GM19328 (cell line): Measurements from ENCODE around the gene RGS9BP.
"Not testable (repeated sequence)": the region's sequence is repeated elsewhere in the genome, so short reads cannot be mapped to it uniquely, and the experiment has no call there.

Experiments
- ATAC-seq: cut with Tn5 transposase; IDR thresholded peaks from one replicate; pipeline ENCODE4 v1.9.1; 2021; ENCODE audit warnings: mild to moderate bottlenecking, moderate library complexity; ENCODE audit not compliant: unreplicated experiment

Gene RGS9BP

DNA sequence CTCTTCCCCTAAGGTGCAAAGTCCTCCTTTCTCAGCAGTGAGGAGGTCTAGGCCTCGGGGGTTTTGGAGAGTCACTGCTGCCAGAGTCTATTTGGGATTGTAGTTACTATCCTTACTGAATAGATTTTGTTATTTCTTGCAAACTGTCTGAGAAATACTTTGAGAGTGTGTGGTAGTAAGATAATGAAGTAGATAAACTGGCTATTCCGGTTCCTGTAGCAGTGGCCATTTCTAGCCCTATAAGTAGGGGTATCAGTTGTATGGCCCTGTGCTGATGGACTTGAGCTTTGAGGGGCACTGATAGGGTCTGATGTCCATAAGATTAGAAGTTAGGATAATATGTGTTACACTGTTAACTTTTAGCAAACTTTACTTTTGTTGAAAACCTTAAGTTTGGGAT lies 18.7 kb downstream of the RGS9BP start:
- not testable (repeated sequence) for ATAC-seq

GRCh38 chr19:32694851-32695250 lies 19.2 kb downstream of the RGS9BP start:
- ATAC-seq = not testable (repeated sequence)

DNA sequence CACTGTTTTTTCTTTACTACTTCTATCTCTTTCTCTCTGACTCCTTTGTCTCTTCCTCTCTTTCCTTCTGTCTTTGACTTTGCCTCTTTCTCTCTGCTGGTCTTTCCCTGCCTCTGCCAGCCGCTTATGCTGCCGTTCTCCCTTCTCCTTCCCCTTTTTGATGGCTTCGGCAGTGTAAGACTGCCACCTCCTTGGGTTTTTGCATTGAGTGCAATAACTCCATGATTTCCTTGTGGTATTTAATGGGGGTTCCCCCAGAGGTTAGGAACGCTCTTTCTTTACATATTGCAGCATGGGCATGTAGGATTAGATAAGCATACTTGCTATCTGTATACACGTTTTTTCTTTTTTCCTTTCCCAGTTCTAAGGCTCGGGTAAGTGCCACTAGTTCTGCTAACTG lies 19.9 kb downstream of the RGS9BP start:
- ATAC-seq = not testable (repeated sequence)

GRCh38 chr19:32696771-32697170 lies 21.1 kb downstream of the RGS9BP start:
- not testable (repeated sequence) for ATAC-seq

- ATAC-seq = not testable (repeated sequence)
These were observed 24.5 kb downstream of the RGS9BP start for GRCh38 chr19:32700129-32700528.

- no peak for ATAC-seq
These were observed 26.4 kb downstream of the RGS9BP start for GRCh38 chr19:32702010-32702409.

- ATAC-seq = not testable (repeated sequence)
These were observed 28.4 kb downstream of the RGS9BP start for GRCh38 chr19:32704006-32704405.

GRCh38 chr19:32708457-32708856 lies 32.8 kb downstream of the RGS9BP start:
- no peak for ATAC-seq

DNA sequence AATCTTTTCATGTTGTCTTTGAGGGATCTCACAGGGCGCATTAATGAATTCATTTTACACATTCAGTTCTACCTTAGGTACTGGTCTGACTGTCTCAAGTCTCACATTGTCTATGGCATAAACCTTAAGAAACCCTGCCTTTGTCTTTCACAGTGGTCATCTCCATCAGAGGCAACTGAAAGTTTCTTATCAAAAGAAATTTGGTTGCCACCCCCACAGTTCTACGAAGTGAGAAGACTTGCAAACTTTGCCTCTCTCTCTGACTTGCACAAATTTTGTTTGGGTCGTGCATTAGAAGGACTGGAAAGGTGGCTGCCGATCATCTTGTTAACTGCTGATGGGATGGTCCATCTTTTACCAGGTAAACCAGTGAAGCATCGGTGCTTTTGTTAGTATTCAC lies 33.4 kb downstream of the RGS9BP start:
- ATAC-seq = no peak

DNA sequence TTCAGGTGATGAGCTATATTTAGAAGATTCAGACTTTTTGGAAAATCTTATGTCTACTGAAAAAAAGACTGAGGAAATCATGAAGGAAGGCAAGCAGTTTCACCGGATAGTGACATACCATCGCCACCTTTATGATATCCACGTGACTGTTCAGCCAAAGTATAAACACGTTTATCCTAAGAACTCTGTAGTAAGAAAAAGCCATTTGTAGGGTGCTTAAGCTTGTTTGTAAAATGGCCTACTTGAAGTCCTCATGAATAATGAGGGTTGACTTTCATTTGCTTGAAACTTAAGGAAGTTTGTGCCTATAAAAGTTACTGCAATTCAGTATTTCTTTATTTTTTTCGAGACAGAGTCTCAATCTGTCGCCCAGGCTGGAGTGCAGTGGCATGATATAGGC lies 36.1 kb downstream of the RGS9BP start:
- ATAC-seq = no peak

- not testable (repeated sequence) for ATAC-seq
These were observed 40.6 kb downstream of the RGS9BP start for GRCh38 chr19:32716203-32716602.

DNA sequence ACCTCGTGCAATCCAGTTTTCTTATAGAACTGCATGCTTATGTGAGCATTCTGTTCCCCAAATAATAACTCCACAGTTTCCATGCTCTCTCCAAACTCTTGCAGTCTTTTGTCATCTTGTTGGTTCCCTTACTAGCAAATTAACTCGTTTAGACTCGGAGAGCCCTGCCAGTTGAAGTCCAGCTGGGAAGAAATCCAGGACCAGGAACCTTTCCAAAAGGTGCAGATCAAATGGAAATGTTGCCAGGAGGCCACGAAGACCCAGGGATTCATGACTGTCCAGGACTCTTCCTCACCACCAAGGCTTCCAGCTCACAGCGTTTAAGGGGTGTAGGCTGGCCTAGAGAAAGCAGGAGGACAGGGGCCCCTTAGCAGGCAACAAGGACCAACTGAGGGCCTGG lies 41.8 kb downstream of the RGS9BP start:
- no peak for ATAC-seq

- no peak for ATAC-seq
These were observed 42.6 kb downstream of the RGS9BP start for GRCh38 chr19:32718286-32718685.

- no peak for ATAC-seq
These were observed 44.0 kb downstream of the RGS9BP start, which contains the start of gene TDRD12 for GRCh38 chr19:32719611-32720059. Gene TDRD12, plus strand, starts transcription at chr19:32719767. Its CDS starts 306 bp downstream, at chr19:32720073.

DNA sequence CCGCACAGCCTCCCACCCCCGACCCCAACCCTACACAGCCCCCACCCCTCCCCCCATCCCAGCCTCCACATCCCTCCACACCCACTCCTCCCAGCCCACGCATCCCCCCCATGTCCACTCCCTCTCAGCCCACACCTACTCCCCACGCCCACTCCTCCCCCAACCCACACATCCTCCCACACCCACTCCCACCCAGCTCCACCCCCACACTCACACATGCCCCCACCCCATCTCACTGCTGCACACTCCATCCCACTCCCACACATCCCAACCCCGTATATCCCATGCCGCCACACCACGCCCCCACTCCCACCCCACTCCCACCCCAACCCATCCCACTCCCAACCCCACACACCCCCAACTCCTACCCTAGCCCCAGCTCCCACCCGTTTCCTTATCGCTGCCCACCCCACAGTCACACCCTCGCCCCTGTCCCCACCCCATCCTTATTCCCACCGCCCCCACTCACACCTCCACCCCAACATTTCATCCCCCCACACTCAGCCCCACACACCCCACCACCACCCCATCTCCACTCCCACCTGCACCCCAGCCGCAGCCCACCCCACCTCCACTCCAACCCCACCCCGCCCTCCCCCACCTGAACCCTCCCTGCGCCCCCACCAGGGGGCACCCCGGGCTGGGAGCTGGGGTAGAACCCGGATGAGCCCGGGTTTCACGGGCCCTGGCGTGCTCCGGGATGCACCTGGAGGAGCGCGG lies 44.7 kb downstream of the RGS9BP start:
- no peak for ATAC-seq

DNA sequence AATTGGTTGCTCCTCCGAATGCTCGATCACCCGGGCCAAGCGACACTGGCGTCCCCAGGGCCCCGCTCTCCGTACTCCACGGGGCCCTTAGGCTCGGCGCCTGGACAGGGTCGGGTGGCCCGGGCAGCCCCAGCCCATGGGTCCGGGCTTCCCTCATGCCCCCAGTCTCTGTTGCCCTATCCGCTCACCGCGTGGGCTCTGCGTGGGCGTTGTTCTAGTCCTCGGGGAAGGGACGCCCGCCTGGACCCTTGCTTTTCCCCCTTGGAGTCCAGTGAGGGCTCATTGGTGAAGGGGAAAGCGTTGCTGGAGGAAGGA lies 45.2 kb downstream of the RGS9BP start:
- no peak for ATAC-seq
